Astrocyte (in vitro differentiated cells and primary cell): ENCODE measurements around the gene NUP210.

Experiments
- CTCF ChIP-seq: IDR thresholded peaks from 2 replicates; pipeline ENCODE4 v1.5.1; 2011; ENCODE audit warnings: low read depth, mild to moderate bottlenecking, inconsistent platforms, low read length, moderate library complexity; ENCODE audit not compliant: insufficient read depth
- EZH2 ChIP-seq: IDR thresholded peaks from 2 replicates; pipeline ENCODE4 v1.6.1; 2012; ENCODE audit warnings: mild to moderate bottlenecking, low read length, inconsistent platforms; ENCODE audit not compliant: insufficient read depth

- TF ChIP-seq CTCF, result no peak
- no peak for TF ChIP-seq EZH2
Measured at GRCh38 chr3:13415997-13416793, 3.9 kb downstream of the NUP210 start.
